NCI-H748 (cell line): ENCODE data around the gene PSMD9.
A peak's percentile ranks its signal among the peaks of the same experiment; 100 is the strongest.
"Not testable (repeated sequence)": the region's sequence is repeated elsewhere in the genome, so short reads cannot be mapped to it uniquely, and the experiment has no call there.

ENCODE experiments used
- DNase-seq: peaks from one replicate; lab custom pipeline; 2025; ENCODE audit not compliant: unreplicated experiment; lab: John Stamatoyannopoulos, UW

Gene PSMD9

DNA sequence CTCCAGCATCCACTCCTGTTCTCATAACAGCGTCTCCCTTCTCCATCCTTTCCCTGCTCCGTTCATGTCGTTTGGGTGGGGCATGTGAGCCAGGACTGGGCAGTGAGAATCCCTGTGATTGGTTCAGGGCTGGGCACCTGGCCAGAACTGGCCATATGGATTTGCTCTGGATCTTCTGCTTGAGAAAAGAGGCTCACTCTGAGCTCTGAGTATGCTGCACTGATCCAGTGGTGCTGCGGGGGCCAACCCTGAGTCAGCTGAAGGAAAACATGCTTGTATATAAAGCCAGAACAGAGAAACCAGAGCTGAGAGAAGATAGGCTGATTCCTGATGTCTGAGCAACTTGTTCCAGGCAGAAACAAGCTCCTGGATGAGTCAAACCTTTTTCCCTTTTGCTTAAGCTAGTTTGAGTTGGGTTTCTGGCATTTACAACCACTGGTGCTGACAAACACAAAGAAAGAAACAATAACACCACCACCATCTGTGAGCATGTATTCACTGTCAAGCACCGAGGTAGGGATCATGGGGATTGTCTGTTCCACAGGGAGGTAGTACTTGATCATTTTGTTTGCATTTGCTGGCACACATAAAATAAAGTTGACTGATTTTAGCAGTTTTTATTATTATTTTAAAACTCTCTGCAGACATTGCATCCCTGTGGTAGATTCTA lies 15.9 kb upstream of the PSMD9 start:
- DNase-seq, result peak; percentile 52

DNA sequence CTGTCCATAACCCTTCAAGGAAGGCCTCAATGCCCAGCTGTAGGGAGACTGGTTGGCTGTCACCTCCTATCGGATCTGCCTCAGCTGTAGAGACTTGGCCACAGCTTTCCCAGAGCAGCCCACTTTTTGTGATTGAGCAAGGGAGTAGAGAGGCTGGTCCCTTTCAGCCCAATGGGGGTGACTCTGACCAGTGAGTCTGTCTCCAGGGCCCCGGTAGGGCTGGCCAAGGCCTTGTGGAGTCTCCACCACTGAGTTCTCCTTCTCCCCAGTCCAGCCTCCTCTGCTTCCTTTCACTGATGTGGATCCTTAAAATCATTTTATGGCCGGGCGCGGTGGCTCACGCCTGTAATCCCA lies 15.4 kb upstream of the PSMD9 start:
- no peak for DNase-seq

DNA sequence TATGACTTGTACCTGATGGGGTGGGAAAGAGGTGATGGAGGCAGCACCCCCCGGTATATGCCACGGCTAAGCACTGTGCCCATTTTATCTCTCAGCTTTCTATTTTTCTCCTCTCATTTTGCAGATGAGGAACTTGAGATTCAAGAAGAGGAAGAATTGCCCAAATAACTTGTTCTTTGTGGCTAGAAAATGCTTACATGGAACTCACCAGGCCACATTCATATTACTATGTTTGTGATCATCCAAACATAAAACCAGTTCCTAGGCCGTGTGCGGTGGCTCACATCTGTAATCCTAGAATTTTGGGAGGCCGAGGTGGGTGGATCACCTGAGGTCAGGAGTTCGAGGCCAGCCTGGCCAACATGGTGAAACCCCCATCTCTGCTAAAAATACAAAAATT lies 14.5 kb upstream of the PSMD9 start:
- no peak for DNase-seq

DNA sequence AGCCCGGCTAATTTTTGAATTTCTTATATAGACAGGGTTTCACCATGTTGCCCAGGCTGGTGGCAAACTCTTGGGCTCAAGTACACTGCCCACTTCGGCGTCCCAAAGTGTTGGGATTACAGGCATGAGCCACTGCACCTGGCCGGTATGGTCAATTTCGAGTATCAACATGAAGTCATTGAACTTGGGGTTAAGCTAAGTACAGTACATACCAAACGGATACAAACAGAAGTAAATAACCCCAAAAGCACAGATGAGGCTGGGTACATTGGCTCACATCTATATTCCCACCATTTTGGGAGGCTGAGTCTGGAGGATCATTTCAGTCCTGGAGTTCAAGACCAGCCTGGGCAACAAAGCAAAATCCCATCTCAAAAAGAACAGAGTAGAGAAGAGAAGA lies 13.0 kb upstream of the PSMD9 start:
- no peak for DNase-seq

DNA sequence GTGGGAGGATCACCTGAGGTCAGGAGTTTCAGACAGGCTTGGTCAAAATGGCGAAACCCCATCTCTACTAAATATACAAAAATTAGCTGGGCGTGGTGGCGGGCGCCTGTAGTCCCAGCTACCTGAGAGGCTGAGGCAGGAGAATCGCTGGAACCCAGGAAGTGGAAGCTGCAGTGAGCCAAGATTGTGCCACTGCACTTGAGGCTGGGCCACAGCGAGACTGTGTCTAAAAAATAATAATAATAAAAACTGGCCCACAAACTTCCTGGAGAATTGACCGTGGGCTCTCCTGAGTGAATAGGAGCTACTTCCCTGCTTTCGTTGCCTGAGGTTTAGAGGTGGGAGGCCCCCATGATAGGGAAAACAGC lies 12.5 kb upstream of the PSMD9 start:
- not testable (repeated sequence) for DNase-seq

DNA sequence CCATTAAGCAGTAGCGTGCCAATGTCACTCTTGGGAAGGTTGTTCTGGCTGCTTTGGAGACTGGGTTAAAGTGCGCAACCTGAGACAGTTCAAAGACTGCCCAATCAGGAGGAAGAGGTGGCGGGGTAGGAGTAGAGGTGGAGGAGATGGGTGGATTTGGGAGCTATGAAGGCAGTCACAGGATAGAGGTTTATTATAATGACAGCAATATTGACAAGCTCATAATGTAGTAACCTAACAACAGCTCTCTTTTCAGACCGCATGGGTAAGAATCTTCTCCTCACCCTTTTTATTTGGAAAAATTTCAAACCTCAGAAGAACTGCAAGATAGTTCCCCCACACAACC lies 5.3 kb upstream of the PSMD9 start:
- no peak for DNase-seq

DNA sequence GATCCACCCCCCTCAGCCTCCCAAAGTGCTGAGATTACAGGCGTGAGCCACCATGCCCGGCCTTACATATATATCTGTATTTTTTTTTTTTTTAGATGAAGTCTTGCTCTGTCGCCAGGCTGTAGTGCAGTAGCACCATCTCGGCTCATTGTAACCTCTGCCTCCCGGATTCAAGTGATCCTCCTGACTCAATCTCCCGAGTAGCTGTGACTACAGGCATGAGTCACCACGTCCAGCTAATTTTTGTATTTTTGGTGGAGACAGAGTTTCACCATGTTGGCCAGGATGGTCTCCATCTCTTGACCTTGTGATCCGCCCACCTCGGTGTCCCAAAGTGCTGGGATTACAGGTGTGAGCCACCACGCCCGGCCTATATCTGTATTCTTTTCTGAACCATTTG lies 3.5 kb upstream of the PSMD9 start:
- not testable (repeated sequence) for DNase-seq

DNA sequence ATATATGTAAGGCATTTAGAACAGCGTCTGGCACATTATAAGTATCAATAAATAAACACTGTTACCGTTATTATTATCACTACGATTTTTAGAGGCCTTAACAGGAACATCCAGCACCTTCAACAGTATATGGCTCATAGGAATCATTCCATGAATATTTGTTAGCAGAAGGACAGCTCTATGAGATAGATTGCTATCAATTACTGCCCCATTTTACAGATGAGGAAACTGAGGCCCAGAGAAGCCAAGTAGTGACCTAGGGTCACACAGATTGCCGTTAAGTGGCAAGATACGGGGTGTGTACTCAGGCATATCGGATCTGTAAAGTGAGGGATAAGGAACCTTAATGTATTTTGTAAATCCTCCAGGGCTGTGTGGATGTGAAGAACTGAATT lies 510 bp upstream of the PSMD9 start:
- no peak for DNase-seq

DNA sequence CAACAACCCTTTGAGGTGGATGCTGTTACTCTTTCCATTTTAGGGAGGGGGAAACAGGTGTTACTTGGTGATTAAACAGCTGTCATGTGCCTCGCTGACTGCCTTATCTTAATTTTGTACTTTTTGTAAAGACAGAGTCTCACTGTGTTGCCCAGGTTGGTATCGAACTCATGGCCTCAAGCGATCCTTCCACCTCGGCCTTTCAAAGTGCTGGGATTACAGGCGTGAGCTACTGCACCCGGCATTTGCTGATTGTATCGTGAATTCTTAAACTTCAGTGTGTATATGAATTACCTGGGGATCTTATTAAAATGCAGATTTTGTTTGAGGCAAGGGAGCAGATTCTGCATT lies 659 bp downstream of the PSMD9 start:
- DNase-seq, result no peak

DNA sequence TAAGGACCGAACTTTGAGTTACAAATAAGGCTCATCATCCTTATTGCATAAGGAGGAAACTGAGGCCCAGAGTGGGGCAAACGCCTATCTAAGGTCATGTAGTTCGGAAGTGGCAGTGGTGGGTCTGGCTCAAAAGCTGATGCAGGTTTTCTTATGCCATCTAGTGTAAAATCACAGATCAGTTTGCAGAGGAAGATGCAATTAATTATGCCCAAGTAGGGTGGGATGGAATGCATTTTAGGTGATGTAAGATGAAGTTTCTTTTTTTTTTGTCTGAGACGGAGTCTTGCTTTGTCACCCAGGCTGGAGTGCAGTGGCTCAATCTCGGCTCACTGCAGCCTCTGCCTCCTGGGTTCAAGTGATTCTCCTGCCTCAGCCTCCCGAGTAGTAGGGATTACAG lies 1.1 kb downstream of the PSMD9 start:
- not testable (repeated sequence) for DNase-seq

DNA sequence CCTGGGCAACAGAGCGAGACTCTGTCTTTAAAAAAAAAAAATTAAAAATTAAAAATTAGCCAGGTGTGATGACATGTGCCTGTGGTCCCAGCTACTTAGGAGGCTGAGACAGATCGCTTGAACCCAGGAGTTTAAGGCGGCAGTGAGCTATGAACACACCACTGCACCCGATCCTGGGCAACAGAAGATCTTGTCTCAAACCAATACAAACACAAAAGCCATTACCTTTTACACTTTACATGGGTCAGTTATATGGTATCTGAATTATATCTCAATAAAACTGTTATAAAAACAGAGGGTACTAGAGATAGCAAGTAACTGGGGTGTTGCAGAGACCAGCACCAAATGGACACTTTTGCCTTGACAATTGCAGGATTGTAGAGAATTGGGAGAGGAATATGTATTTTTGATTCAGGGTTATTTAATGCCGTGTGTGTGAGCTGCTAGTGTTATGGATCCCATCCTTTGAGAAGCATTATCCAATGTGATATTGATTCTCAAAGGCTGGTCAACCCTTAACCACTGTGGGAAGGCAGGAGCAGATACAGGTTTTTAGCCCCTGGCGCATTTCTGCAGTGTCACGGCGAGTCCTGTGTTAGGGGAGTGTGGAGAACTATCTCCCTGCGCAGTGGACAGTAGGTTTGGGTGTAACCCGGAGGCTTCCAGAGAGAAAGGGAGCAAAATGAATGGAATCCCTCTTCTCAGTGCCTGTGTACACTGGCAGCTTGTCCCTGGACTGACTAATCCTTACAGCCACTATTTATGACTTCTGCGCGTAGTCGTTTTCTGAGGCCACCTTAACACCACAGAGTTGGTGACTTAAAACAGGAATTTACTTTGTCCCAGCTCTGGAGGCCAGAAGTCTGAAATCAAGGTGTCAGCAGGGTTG lies 4.3 kb downstream of the PSMD9 start:
- no peak for DNase-seq

DNA sequence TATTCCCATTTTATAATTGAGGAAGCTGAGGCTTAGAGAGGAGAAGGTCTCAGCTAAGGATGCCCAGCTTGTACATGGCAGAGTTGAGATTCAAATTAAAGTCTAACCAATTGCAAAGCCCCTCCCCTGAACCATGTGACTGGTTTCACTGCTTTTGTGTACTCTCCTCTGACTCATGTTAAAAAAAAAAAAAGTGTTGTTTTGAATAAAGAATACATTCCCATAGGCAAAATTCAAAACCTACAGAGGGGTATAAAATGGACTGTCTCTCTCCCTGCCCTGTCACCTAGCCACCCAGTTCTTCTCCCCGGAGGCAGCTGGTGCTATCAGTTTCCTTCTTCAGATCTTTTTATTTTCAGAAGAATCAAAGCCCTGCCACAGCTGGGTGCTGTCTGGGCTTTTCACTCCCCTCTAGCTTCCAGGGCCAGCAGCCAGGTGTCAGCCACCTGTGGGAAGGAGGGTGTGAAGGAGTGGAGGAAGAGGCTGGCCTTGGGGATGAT lies 5.4 kb downstream of the PSMD9 start:
- DNase-seq, result no peak

DNA sequence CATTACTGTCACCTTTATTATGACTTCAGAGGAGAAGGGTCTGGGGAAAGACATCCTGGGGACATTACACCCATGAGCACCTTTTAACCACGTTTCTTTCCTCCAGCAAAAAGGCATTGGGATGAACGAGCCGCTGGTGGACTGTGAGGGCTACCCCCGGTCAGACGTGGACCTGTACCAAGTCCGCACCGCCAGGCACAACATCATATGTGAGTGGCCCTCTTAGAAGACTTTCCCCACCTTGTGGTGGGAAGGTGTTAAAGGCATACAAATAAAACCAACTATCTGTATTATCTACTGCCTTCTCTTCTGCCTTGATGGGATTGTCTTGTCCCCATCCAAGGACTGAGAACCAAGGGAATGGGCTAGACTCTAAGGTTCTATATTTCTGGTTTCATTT lies 6.0 kb downstream of the PSMD9 start:
- peak; percentile 12 for DNase-seq

DNA sequence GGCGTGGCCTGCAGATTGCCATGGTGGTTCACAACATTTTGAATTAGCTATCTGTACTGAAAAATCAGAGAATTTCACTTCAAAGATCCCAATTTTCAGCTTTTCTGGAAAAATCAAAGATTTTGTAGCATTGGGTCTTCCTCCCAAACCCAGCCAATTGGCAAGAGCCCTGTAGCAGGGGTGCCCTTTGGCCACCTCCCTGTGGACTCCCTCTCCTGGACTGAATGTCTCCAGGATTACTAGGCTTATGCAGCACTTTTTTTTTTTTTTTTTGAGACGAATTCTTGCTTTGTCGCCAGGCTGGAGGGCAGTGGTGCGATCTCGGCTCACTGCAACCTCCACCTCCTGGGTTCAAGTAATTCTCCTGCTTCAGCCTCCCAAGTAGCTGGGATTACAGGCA lies 9.7 kb downstream of the PSMD9 start:
- DNase-seq, result no peak

DNA sequence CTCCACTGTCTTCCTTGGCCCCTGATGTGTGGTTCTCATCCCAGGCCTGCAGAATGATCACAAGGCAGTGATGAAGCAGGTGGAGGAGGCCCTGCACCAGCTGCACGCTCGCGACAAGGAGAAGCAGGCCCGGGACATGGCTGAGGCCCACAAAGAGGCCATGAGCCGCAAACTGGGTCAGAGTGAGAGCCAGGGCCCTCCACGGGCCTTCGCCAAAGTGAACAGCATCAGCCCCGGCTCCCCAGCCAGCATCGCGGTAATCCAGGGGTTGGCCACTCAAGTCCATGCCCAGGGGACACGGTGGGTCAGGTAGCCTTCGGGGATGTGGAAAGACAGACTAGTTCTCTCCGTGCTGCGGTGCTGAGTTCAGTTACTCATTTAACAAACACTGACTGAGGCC lies 11.0 kb downstream of the PSMD9 start:
- no peak for DNase-seq

DNA sequence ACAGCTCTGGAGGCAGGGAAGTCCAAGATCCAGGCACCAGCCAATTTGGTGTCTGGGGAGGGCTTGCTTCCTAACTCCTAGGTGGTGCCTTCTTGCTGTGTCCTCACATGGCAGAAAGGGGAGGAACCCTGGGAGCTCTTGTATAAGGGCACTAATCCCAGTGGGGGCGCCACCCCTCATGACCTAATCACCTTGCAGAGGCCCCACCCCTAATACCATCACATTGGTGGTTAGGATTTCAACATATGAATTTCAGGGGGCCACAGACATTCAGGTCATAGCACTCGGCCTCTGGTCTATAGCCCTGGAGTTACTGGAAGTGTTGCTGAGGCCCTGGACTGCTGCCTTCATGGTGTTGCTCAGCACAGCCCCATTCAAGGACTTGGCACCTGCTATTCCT lies 14.6 kb downstream of the PSMD9 start:
- DNase-seq, result no peak

DNA sequence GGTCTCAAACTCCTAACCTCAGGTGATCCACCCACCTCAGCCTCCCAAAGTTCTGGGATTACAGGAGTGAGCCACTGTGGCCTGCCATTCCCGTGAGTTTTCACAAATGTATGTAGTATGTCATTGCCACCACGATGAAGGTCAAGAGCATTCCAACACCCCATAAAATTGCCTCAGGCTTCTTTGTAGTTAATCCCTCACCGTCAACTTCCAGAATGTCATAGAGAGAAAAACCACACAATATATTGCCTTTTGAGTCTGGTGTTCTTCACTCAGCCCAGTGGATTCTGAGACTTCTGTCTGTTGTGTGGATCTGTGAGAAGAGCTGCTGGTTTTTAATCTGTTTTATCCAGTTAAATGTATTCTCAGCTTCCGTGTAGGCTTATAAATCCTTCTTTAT lies 17.2 kb downstream of the PSMD9 start:
- no peak for DNase-seq

DNA sequence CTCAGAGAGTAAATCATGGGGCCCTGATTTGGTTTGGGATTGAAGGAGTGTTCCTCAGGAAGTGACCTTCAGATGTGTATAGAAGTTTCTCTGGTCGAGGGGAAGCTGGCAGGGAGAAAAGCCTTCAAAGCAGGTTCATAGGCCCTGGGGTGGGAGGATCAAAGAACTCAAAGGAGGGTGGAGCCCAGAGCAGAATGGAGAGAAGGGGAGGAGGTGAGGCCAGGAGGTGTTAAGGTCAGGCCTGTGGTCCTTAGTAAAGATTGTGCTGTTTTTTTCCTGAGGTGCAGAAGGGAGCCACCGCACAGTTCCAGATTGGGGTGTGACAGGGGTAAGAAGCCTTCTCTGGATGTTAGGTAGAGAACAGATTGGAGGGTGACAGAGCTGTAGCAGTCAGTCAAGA lies 20.1 kb downstream of the PSMD9 start:
- DNase-seq, result no peak

DNA sequence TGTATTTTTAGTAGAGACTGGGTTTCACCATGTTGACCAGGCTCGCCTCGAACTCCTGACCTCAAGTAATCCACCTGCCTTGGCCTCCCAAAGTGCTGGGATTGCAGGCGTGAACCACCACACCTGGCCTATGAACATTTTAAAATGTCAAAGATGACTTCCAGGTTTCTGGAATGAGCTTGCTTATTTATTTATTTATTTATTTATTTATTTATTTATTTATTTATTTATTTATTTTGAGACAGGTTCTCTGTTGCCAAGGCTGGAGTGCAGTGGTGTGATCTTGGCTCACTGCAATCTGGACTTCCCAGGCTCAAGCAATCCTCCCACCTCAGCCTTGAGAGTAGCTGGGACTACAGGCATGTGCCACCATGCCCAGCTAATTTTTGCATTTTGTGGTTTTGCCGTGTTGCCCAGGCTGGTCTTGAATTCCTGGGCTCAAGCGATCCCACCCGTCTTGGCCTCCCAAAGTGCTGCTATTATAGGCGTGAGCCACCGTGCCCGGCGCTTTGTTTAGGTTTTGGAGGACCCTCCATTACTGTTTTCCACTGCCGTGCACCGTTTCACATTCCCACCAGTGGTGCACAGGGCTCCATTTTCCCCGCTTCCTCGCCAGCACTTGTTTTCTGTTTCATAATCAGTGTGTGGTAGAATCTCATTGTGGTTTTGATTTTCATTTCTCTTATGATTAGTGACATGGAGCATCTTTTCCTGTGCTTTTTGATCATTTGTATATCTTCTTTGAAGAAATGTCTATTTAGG lies 23.4 kb downstream of the PSMD9 start:
- no peak for DNase-seq

DNA sequence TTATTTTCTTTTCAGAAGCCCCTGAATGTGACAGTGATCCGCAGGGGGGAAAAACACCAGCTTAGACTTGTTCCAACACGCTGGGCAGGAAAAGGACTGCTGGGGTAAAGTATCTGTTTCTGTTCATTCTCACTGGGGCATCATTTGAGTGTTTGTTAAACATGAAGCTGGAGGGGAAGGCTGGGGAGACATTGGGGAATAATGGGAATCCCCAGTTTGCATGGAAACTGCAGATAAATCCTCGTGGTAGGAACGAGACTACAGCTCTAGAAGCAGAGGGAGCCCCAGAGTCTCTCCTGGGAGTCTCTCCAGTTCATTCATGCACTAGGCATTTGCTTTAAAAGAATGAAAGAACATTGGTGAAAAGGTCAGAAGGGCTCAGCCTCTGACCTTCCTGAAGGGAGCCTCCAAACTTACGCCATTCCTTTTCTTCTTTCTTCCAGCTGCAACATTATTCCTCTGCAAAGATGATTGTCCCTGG lies 27.3 kb downstream of the PSMD9 start:
- peak; percentile 31 for DNase-seq

DNA sequence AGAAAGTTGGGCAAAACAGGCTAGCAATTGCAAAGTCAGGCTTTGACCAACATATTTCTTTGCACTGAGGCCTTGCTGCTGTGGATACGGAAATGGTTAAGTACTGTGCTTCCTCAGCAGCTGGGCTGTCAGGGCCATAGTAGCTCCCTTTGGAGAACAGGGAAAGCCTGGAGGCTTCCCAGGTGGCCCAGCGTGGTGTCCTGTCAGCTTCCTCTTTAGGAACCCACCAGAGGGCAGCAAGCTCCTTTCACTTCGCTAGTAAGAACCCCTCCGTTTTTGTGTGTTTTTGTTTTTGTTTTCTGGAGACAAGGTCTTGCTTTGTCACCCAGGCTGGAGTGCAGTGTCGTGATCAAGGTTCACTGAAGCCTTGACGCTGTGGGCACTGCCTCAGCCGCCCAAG lies 28.1 kb downstream of the PSMD9 start:
- peak; percentile 30 for DNase-seq
